Astrocyte of the cerebellum (primary cell): ENCODE results near the gene SHOX.

Experiments
- DNase-seq: peaks from one replicate; pipeline ENCODE4 v3.0.0-alpha.2; 2011; ENCODE audit warnings: low read depth
- H3K4me3 ChIP-seq: 2 replicates; pipeline ENCODE4 v1.5.1; 2011; ENCODE audit warnings: mild to moderate bottlenecking, low read depth, low read length, moderate library complexity
- in situ Hi-C: cut with HindIII; loops from 2 replicates; pipeline ENCODE4 v1.10.0; 2017; ENCODE audit warnings: low sequenced_read_pairs
- TF ChIP-seq, protein P1 (sequence below): IDR thresholded peaks from 2 replicates; pipeline ENCODE4 v1.5.1; 2012; ENCODE audit warnings: low read length, low read depth, moderate library complexity, mild to moderate bottlenecking; ENCODE audit errors: missing control alignments

The SHOX gene

DNA sequence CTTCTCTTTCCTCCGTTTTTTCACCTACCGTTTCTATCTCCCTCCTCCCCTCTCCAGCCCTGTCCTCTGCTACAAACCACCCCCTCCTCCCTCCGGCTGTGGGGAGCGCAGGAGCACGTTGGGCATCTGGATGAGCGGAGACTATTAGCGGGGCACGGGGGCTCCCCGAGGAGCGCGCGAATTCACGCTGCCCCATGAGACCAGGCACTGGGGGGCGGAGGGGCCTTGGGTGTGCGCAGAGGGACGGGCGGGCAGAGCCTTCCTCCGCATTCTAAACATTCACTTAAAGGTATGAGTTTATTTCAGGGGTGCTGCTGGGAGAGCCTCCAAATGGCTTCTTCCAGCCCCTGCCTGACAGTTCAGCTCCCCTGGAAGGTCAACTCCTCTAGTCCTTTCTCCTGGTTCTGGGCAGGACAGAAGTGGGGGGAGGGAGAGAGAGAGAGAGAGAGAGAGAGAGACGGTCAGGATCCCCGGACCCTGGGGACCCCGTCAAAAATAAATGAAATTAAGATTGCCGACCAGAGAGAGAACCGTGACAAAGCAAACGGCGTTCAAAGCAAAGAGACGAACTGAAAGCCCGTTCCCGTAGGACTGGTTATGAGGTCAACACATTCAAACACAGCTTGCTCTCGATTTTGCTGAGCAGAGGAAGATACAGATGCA, 5.0 kb downstream of the SHOX start:
- no peak for DNase-seq
- in situ Hi-C loops, result no loop called here

DNA sequence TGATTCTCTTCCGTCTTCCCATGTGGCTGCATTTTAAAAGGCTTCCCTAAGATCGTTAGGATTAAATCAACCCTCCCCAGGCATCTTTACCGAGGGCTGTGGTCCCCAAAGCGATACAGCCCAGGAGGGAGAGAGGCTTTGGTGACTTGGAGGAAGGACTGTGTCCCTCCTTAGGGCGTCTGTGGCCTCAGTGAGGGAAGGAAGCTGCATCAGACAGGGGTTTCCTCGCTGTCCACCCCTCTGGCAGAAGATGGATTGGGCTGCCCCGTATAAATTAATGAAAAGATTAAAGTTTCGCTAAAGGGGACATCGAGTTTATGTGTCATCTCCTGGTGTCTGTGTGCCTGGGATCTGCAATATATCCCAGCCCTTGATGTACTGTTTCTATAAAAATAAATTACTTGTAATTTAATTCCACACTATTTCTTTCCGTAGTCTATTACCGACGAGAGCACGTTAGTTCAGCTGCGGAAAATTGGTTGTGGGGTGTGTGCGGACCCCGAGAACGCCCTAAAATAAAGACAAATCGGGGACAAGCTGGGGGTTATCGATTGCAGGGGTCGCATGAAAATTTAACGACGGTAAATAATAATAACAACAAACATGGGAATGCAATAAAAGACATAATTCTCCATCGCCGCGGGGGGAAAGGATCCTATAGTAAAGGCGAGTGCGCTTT, 6.5 kb downstream of the SHOX start:
- H3K4me3 ChIP-seq, result no peak overlapping the region
- TF ChIP-seq, protein P1, sequence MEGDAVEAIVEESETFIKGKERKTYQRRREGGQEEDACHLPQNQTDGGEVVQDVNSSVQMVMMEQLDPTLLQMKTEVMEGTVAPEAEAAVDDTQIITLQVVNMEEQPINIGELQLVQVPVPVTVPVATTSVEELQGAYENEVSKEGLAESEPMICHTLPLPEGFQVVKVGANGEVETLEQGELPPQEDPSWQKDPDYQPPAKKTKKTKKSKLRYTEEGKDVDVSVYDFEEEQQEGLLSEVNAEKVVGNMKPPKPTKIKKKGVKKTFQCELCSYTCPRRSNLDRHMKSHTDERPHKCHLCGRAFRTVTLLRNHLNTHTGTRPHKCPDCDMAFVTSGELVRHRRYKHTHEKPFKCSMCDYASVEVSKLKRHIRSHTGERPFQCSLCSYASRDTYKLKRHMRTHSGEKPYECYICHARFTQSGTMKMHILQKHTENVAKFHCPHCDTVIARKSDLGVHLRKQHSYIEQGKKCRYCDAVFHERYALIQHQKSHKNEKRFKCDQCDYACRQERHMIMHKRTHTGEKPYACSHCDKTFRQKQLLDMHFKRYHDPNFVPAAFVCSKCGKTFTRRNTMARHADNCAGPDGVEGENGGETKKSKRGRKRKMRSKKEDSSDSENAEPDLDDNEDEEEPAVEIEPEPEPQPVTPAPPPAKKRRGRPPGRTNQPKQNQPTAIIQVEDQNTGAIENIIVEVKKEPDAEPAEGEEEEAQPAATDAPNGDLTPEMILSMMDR, result no peak
- DNase-seq, result no peak
- in situ Hi-C loops, result no loop called here

More for the DNA sequence above, 5.0 kb downstream of the SHOX start:
- TF ChIP-seq, protein P1, result no peak
- H3K4me3 ChIP-seq, result no peak overlapping the region

GRCh38 chrX:637660-638481, 7.3 kb downstream of the SHOX start:
- H3K4me3 ChIP-seq, result no peak overlapping the region
- in situ Hi-C loops, result no loop called here
- no peak for DNase-seq
- TF ChIP-seq, protein P1, result no peak

- no peak for DNase-seq
- in situ Hi-C loops, result no loop called here
- TF ChIP-seq, protein P1, result no peak
- H3K4me3 ChIP-seq, result no peak overlapping the region
These were observed 8.0 kb downstream of the SHOX start for GRCh38 chrX:638482-639131.

DNA sequence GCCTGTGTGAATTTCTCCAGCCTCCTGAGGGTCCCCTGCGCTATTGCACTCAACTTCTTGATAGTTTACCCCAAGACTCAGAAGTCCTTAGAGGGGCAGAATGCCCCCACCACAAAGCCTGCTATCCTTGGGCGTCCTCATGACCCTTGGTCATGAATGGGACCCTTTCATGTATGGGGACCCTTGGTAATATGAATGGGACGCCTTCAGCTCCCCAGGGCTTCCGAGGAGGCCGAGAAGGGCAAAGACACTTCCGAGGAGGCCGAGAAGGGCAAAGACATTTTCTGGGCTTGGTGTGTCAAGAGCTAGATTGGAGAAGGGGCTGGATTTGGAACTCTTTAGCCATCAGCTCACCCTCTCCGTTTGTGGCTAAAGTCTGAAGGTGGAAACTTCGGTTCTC, 8.6 kb downstream of the SHOX start:
- DNase-seq, result no peak
- H3K4me3 ChIP-seq, result no peak overlapping the region
- in situ Hi-C loops, result no loop called here
- TF ChIP-seq, protein P1, result no peak

DNA sequence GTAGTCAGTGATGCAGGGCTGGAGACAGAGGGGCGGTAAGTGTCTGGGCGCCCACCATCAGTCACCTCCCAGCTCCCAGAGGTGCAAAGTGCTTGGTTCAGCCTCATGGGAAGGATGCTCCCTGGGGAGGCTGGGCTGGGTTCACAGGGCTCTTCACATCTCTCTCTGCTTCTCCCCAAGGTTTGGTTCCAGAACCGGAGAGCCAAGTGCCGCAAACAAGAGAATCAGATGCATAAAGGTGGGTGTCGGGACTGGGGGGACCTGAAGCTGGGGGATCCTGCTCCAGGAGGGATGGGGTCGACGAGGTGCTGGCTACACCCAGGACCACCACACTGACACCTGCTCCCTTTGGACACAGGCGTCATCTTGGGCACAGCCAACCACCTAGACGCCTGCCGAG, 10.1 kb downstream of the SHOX start:
- in situ Hi-C loops, result no loop called here
- no peak overlapping the region for H3K4me3 ChIP-seq
- TF ChIP-seq, protein P1, result no peak
- no peak for DNase-seq
